ENCODE results near the gene KLF13. TPM values are rescaled to one million over a fixed set of nuclear protein-coding genes. Genes with fewer than 3 reads are reported as not detected.
"Not testable (repeated sequence)": the region's sequence is repeated elsewhere in the genome, so short reads cannot be mapped to it uniquely, and the experiment has no call there.

Gene KLF13
- total RNA-seq, 3 donors from 2014 or later (not counting 1 experiment from before 2014, with no cell fraction given), result 277 to 328 (median 300) TPM

DNA sequence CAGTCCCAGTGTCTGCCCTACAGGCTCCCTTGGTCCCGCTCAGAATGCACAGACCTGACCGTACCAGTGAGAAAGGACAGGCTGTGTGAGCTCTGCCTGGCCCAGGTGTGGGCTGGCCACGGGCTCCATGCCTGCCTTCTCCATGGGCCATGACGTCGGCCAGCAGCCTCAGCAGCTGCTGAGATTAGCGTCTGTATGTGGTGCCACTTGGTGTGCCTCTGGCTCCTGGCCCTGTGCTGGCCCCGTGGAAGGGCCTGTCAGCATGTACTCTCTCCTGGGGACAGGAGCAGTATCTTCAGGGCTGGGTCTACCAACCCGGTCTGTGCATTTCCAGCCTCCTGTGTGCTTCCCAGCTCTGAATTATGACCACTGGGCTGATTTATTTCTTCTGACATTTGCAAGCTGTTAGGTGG, 25.7 kb downstream of the KLF13 start:
- no peaks in the 10 kb centered on the region for H3K9me3 Mint-ChIP-seq
- H3K4me3 ChIP-seq (ENCODE audit: low read length), result no peak overlapping the region
- DNase-seq (no peak), ATAC-seq (peak in 1 of 3 donors; percentile 2)
- H3K27ac ChIP-seq (ENCODE audit: low read length), result peak overlapping the region; percentile 88
- no peaks in the 10 kb centered on the region for H3K27me3 ChIP-seq (ENCODE audit: control insufficient read depth, insufficient read depth, low read length)
- peak overlapping the region; percentile 79 for H3K4me3 Mint-ChIP-seq
- 30% methylated on average over 8 of the region's 8 CpGs for WGBS (ENCODE audit: insufficient coverage)
- no peaks in the 10 kb centered on the region for H3K9me3 ChIP-seq (ENCODE audit: control insufficient read depth, insufficient read depth, low read length)
- peaks cover 86 to 97% of the 10 kb centered on the region in 2 donors for H3K4me1 Mint-ChIP-seq
- H3K36me3 Mint-ChIP-seq, result no peaks in the 10 kb centered on the region
- peak overlapping the region; percentile 88 to 96 for H3K27ac Mint-ChIP-seq
- H3K4me1 ChIP-seq (ENCODE audit: control insufficient read depth, insufficient read depth, low read length), result peaks cover 99% of the 10 kb centered on the region
- TF ChIP-seq, protein P1, sequence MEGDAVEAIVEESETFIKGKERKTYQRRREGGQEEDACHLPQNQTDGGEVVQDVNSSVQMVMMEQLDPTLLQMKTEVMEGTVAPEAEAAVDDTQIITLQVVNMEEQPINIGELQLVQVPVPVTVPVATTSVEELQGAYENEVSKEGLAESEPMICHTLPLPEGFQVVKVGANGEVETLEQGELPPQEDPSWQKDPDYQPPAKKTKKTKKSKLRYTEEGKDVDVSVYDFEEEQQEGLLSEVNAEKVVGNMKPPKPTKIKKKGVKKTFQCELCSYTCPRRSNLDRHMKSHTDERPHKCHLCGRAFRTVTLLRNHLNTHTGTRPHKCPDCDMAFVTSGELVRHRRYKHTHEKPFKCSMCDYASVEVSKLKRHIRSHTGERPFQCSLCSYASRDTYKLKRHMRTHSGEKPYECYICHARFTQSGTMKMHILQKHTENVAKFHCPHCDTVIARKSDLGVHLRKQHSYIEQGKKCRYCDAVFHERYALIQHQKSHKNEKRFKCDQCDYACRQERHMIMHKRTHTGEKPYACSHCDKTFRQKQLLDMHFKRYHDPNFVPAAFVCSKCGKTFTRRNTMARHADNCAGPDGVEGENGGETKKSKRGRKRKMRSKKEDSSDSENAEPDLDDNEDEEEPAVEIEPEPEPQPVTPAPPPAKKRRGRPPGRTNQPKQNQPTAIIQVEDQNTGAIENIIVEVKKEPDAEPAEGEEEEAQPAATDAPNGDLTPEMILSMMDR (IDR thresholded peaks at IDR 0.05), result no peak
- intact Hi-C loops (cut with micrococcal nuclease), result loop anchor here (5.0 kb wide), 1 partner anchor 40 kb away; no protein-coding TSS in a partner anchor
- peaks cover 32% of the 10 kb centered on the region for H3K36me3 ChIP-seq (ENCODE audit: control insufficient read depth, insufficient read depth, low read length)
- no peaks in the 10 kb centered on the region for H3K27me3 Mint-ChIP-seq (ENCODE audit: low read depth in 2 of 2)

DNA sequence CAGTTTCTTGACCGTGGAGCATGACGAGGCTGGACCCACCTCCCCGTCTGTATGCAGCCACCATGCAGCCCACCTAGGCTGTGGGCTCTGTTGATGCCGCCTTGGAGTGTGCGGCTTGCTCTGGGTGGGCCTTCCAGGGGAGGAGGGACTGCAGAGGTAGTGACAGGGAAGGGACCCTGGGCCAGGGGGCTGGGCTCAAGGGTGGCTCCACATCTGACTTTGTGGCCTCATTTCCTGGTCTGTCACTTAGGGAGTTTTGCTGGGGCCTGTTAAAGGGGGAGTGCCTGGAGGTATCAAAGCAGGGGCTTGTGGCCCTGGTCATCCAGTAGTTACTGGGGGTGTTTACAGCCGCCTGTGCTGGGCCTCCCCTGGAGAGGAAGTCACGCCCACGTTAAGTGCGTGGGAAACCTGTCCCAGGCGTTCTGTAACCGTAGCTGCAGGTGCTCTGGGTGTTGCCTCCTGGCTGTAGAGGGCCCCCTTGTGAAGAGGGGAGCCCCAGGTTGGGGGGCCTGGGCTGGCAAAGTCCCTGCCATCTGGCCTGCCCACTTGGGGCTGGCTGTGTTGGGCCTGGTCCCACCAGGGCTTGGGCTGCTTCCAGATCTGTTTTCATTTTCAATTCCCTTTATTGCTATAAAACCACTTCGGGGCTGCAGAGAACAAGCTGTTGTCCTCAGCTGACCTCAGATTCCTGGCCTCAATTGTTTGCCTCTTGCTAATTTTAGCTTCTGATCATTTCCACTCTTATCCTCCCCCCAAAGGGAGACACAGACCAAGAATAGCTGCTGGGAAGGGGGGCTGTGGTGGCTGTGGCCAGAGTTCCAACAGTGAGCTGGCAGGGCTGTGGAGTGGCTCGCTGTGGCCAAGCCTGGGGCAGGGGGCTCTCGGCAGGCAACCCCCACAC, 26.5 kb downstream of the KLF13 start:
- TF ChIP-seq, protein P1 (IDR thresholded peaks at IDR 0.05), result no peak
- Mint-ChIP-seq H3K27me3 (ENCODE audit: low read depth in 2 of 2) (no peaks in the 10 kb centered on the region), H3K4me3 (peak overlapping the region; percentile 79), H3K4me1 (peaks cover 85 to 97% of the 10 kb centered on the region in 2 donors), H3K9me3 (no peaks in the 10 kb centered on the region), H3K36me3 (no peaks in the 10 kb centered on the region), H3K27ac (peak overlapping the region; percentile 88 to 96)
- Histone ChIP-seq H3K27me3 (ENCODE audit: control insufficient read depth, insufficient read depth, low read length) (no peaks in the 10 kb centered on the region), H3K4me1 (ENCODE audit: control insufficient read depth, insufficient read depth, low read length) (peaks cover 99% of the 10 kb centered on the region), H3K36me3 (ENCODE audit: control insufficient read depth, insufficient read depth, low read length) (peaks cover 28% of the 10 kb centered on the region), H3K4me3 (ENCODE audit: low read length) (no peak overlapping the region), H3K9me3 (ENCODE audit: control insufficient read depth, insufficient read depth, low read length) (no peaks in the 10 kb centered on the region), H3K27ac (ENCODE audit: low read length) (peak overlapping the region; percentile 88)
- DNase-seq (peak in 1 of 2 donors; percentile 78), ATAC-seq (peak; percentile 75 to 82 (median 79))
- 11% methylated on average over 14 of the region's 14 CpGs for WGBS (ENCODE audit: insufficient coverage)
- intact Hi-C loops (cut with micrococcal nuclease), result loop anchor here (1.0 to 5.0 kb wide), 3 partner anchors 8 to 39 kb away; no protein-coding TSS in a partner anchor

DNA sequence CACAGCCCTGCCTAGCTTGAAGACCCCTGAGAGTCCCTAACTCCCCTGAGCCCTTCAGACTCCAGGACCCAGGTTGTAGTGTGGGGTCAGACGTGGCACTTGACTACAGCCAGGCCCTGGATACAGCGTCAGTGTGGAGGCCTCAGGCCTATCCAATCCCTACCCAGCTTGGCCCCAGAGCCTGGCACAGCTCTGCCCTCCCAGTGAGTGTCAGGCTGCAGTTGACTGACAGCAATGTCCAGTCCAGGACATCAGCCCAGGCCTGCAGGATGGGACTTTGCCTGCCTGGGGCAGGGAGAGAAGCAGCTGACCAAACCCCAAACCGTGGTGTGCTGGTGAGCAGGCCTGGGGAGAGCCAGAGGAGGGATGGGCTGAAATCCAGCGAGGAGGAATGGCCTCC, 27.3 kb downstream of the KLF13 start:
- DNase-seq, result no peak
- intact Hi-C loops (cut with micrococcal nuclease), result loop anchor here (1.0 to 5.0 kb wide), 3 partner anchors 7 to 38 kb away; no protein-coding TSS in a partner anchor
- Mint-ChIP-seq H3K27me3 (ENCODE audit: low read depth in 2 of 2) (no peaks in the 10 kb centered on the region), H3K9me3 (no peaks in the 10 kb centered on the region), H3K36me3 (no peaks in the 10 kb centered on the region), H3K4me3 (peak overlapping the region; percentile 50), H3K4me1 (peaks cover 88 to 97% of the 10 kb centered on the region in 2 donors), H3K27ac (peak overlapping the region; percentile 88 to 96)
- no peak for ATAC-seq
- H3K36me3 ChIP-seq (ENCODE audit: control insufficient read depth, insufficient read depth, low read length), result peaks cover 23% of the 10 kb centered on the region
- H3K4me3 ChIP-seq (ENCODE audit: low read length), result no peak overlapping the region
- H3K27me3 ChIP-seq (ENCODE audit: control insufficient read depth, insufficient read depth, low read length), result no peaks in the 10 kb centered on the region
- H3K4me1 ChIP-seq (ENCODE audit: control insufficient read depth, insufficient read depth, low read length), result peaks cover 97% of the 10 kb centered on the region
- peak overlapping the region; percentile 88 for H3K27ac ChIP-seq (ENCODE audit: low read length)
- 54% methylated on average over 4 of the region's 4 CpGs for WGBS (ENCODE audit: insufficient coverage)
- no peaks in the 10 kb centered on the region for H3K9me3 ChIP-seq (ENCODE audit: control insufficient read depth, insufficient read depth, low read length)
- TF ChIP-seq, protein P1 (IDR thresholded peaks at IDR 0.05), result no peak

DNA sequence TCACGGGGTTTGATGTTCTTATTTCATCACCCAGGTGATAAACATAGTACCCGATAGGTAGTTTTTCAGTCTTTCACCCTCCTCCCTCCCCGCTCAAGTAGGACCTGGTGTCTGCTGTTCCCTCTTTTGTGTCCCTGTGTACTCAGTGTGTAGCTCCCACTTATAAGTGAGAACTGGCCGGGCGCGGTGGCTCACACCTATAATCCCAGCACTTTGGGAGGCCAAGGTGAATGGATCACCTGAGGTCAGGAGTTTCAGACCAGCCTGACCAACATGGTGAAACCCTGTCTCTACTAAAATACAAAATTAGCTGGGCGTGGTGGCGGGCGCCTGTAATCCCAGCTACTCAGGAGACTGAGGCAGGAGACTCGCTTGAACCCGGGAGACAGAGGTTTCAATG, 29.5 kb downstream of the KLF13 start:
- intact Hi-C loops (cut with micrococcal nuclease); H3K36me3 Mint-ChIP-seq; ATAC-seq; H3K27me3 ChIP-seq (ENCODE audit: control insufficient read depth, insufficient read depth, low read length); H3K4me3 ChIP-seq (ENCODE audit: low read length); H3K9me3 ChIP-seq (ENCODE audit: control insufficient read depth, insufficient read depth, low read length); H3K27me3 Mint-ChIP-seq (ENCODE audit: low read depth in 2 of 2); H3K9me3 Mint-ChIP-seq: not testable (repeated sequence)
- DNase-seq, result peak in 1 of 2 donors; percentile 29
- Mint-ChIP-seq H3K27ac (peak overlapping the region; percentile 88 to 96), H3K4me3 (peak overlapping the region; percentile 88), H3K4me1 (peaks cover 87 to 97% of the 10 kb centered on the region in 2 donors)
- WGBS (ENCODE audit: insufficient coverage), result 88% methylated on average over 11 of the region's 11 CpGs
- peaks cover 18% of the 10 kb centered on the region for H3K36me3 ChIP-seq (ENCODE audit: control insufficient read depth, insufficient read depth, low read length)
- H3K27ac ChIP-seq (ENCODE audit: low read length), result peak overlapping the region; percentile 19
- H3K4me1 ChIP-seq (ENCODE audit: control insufficient read depth, insufficient read depth, low read length), result peaks cover 98% of the 10 kb centered on the region

Data from natural killer cell (primary cell).